Cerebellar cortex (tissue), 1 donor: ENCODE data around the gene NKX2-1.

Experiments used
- DNase-seq: peaks from one replicate; pipeline ENCODE4 v3.0.0-alpha.2; 2015; ENCODE audit warnings: low spot score

The NKX2-1 gene

DNA sequence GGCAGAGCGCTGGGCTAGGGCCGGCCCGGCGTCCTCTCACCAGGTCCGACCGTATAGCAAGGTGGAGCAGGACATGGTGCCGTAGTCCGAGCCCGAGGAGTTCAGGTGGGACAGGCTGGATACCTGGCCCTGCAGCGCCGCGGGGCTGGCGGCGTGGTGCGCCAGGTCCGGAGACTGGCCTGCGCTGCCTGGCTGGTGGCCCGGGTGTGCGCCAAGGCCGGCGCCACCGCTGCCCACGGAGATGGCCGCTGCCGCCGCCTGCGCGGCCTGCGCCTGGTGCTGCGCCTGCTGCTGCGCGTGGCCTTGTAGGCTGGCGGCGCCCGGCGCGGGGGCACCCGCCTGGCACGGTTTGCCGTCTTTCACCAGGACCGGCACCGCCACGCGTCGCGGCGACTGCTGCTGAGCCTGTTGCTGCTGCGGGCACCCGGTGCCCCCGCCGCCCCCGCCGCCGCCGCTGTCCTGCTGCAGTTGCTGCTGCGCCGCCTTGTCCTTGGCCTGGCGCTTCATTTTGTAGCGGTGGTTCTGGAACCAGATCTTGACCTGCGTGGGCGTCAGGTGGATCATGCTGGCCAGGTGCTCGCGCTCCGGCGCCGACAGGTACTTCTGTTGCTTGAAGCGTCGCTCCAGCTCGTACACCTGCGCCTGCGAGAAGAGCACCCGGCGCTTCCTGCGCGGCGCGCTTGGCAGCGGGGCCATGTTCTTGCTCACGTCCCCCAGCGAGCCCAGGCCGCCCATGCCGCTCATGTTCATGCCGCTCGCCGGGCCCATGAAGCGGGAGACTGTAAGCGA lies 2.6 kb downstream of the NKX2-1 start:
- no peak for DNase-seq

DNA sequence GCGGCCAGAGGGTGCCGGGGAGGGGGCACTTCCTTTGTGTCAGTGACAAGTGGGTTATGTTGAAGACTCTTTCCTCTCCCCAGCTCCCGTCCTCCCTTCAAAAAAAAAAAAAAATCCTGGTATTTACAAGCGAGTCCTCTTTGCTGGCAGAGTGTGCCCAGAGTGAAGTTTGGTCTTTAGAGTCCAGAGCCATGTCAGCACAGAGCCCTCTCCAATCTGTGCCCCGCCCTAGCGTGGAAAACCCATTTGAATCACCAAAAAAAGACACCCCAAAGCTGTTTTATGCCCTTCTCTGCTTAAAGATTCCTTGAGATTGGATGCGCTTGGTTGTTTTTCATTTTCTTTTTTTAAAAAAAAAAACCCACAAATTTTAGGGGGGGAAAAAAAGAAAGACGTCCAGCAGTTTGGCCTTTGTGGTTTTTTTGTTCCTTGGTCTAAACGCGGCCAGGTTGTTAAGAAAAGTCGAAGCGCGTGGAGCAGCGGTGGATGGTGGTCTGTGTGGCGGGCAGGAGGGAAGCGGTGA lies 3.3 kb downstream of the NKX2-1 start:
- no peak for DNase-seq

DNA sequence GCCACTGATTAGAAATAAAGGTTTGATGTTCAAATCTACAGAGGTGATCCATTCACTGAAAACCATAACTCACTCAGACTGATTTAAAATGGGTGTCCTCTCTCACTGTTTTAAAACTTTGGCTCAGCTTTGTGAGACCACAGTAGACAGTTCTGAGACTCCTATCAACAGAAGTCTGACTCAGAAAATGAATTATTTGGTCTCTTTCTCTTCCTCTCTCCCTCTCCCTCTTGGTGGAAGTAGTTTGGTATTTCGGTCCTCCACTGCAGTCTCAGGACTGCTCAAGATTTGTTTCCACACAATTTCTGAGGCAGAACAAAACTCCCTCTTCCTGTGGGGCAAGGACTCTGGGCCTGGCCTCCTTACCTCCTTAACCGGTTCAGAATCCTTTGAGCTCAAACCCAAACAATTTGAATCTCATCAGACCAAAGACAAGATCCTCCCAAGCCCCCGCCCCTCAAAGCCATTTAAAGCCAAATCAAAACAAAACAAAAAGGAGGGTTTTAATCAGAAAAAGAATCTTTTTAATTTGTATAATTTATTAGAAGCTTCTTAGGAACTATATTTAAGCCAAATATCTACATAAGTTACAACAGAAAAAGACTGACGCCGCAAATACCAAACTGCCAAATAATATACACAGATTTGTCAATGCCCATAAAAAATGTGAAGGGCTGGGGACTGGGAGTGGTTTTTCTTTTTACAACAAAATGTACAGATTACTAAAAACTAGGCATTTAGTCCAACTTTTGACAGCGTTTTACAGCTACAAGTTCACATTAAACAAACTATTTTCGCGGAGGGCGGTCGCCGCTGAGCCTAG lies 3.9 kb downstream of the NKX2-1 start:
- DNase-seq: no peak

DNA sequence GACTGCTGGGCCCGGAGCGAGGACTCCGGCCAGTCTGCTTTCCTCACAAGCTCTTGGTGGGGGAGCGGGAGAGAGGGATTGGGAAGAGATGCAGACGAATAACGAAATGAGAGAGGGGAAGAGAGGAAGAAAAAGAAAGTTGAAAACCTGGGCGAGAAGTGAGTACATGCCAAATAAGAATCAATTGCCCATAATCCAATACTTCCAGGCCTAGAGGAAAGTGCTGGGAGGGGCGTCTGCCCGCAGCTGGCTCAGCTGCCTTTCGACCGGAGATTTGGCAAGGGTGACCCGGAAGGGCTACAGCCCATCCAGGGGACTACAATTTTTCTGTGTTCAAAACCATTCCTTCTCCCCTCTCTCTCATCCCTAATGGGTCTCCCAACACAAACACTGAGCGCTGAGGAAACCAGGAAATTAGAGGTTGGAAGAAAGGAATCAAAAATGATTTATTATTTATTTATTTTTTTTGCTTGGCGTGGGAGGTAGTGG lies 4.9 kb downstream of the NKX2-1 start:
- DNase-seq: no peak

DNA sequence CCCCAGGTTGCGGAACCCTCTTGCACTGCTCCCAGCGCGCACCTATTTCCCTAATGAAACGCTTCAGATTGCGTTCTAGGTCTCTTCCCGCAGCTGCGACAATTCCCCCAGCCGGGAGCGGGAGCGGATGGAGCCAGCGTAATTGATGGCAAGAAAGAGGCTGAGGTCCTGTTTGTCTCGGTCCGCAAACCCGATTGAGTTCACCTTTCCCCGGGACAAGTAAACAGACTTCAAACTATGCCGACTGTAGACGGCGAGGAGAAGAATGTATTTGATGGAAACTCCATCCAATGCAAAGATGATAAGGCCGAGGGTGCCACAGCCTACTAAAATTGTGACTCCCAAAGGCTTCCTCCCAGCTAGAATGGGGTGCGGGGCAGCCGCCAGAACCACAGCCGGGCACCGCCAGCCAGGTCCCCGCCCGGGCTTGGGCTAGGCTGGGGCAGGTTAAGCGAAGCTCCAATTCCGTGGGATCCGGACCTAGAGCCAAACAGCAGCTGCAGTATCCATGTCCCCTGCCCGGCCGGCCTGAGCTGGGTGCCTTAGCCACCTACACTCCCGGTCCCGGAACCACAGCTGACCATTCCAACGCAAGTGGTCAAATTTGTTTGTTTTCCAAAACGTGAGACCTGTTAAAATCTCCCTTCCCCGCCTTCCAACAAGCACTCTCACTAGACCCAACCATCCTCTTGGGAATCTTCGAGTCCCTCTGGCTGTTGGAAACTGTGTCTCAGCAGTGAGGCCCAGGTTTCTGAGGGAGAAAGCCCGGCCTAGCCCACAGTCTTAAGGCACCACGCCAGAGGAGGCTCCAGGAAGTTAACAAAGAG lies 5.5 kb downstream of the NKX2-1 start:
- DNase-seq: no peak

DNA sequence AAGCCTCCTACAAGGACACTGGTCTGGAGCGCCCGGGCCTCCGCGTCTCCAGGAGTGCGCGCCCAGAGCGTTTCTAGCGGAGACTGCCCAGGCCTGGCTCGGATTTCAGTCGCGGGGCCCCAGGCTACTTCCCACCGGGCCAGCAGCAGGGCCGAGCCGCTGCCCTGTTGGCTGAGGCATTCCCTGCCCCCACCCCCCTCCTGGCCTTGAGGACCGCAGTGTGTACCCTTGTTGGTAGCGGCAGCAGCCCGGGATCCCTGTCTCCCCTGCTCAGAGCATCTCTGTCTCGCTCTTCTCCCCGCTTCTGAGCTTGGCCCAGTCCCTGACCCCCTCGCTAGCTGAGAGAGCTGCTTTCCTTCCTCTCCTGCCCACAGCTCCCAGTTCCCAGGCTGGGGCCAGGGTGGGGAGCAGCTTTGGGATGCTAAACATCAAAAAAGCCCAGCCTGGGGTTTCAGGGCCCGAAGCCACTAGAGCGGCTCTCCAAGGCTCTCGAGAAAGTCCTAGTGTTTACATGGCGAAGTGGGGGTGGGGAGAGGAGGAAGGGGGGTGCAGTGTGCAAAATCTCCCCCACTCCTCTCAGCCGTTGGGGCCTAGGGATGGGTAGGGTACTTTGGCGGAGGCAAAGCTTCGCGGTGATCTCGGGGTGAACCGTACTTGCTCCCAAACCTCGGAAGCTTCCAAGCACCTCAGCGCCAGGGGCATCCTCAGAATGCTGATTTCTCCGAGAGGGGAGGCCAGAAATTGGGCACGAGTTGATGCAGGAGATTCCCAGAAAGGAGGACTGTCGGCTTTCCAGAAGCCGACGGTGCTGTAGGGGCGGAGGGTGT lies 6.4 kb downstream of the NKX2-1 start:
- no peak for DNase-seq

DNA sequence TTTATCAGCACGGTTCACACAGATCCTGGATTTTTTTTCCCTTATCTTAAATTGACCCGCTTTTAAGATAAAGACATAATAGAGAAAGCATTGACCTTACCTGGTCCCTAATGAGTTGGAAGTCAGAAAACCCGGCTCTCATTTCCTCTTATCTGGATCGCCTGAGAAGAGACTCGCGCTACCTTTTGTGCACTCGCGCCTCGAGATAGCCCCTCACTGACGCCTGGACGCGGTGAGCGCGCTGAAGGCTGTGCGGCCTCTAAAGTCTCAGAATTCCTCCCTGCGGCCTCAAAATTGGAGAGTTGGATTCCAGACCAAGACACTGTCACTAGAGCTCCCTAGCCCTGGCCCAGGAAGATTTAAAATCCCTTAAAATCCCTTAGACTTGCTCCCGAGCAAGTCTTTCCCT lies 7.0 kb downstream of the NKX2-1 start:
- DNase-seq: no peak

DNA sequence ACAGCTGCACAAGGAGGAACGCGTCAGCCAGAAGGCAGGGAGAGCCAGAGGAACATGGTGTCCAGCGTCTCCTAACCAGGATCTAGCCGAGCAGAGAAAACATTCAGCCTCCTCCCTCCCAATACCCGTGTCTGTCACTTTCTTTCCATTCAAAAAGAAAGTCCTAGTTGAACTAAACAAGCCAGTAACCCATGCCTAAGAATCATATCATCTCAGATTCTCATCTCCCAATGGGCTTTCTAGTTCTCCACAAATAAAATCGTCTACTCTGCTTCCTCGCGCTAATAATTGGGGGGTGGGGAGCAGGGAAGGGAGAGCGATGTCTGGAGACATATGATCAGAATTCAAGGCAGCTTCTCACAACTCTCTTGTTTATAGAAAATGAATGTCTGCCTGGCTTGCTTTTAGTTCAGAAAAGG lies 7.4 kb downstream of the NKX2-1 start:
- DNase-seq: no peak

DNA sequence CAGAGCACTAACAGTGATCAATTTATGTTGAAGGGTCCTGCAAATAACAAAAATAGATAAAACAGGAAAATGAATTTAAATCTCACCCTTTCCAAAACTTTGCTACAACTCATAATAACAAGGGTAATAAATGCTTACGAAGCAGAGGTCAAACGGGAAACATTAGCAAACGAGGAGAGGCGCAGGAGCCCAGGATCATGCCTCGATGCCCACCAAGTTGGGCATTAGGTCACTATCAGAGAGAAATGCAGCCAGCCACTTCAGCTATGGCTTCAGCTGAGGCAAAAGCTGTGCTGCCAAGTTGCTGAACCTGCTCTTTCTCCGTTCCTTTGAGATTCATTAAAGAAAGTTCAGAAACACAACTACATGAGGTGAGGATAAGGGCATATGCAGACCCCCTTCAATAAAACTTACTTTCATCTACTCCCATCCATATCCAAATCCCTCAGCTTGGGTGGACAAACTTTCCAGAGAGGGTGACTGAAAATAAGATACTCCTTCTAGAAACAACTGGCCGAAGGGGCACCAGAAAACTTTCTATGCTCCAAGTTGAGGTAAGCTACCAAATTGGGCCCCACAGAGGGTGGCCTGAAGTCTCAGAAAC lies 7.9 kb downstream of the NKX2-1 start:
- DNase-seq: no peak

DNA sequence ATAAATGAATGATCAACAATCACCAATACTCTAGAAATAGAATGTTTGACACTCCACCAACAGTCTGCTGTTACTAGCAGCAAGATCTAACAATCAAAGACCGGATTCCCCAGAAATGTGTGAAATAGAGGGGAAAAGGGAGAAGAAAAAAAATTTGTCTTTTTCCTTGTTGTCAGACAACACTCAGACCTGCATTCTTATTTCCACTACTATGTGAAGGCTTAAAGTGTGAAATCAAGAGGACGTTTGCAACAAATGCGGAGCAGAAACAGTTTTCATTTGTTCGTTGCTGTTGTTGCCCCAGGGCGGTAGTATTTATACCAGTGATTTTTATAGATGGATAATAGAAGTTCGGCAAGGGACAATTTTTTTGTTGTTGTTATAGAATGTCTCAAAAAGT lies 9.2 kb downstream of the NKX2-1 start:
- DNase-seq: no peak

DNA sequence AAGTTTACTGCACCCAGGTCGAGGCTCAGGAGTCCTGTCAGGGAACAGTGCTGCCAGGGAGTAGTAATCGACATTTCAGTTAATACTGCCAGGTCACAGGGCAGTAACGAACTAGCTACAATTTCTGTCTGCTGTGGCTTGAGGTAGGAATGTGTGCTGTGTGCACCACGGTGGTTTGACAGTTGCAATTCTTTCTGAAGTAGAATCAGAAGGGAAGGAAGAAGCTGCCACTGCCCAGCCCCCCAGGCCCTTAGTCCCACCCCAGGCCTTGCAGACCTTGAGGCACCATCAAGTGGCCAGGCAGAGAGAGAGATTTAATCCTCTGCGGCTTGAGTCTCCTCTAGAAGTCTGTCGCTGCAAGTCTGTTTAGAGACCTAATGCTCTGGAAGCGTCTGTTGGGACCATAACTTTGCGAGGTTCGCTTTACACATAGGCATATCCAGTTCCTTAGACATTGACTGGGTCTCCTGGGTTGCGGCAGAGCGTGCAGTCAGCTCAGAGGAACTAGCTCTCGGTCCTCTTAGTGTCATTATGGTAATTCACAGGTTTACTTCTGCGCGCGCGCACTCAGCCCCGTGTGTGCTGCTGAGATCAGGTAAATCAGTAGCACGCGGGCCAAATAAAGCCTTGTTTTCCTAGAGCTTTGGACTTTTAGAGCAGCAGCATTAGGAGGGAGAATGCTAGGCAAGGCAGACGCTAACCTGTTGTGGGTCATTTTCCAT lies 9.8 kb downstream of the NKX2-1 start:
- DNase-seq: no peak

DNA sequence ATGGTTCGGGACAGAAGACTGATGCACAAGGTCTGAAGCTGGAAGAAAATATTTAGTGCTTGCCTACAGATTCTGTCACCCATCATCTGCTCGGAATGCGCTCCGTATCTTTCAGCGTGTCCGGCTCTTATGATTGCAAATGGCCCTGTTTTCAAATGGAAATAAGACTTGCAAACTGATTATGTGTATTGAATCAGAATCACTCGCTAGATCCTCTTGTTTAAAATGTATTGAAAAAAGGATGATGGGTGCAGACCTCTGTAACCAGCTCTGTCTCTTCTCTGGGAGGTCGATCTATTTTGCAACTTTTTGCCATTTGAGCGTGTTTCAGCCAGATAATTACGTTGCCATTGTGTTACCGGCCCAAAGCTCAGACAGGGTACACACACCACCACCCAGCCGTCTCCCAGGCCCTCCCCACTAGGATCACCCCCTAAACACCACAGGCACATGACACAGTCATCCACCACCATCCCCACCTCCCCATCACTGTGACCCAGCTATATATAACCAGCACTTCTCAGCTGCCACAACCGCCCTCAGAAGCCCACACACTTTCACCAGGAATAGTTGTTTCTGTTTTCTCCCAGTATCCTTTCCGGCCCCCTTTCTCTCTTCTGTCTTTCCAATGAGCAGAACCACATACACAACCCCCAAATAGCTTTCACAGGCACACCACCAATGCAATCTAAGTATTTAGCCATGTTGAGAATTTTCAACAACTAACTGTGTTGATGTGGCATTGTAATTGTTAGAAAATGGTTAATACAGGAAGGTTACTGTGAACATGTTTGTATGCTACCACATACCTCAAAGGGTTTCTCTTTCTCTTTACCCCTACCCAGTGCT lies 10.7 kb downstream of the NKX2-1 start:
- no peak for DNase-seq

DNA sequence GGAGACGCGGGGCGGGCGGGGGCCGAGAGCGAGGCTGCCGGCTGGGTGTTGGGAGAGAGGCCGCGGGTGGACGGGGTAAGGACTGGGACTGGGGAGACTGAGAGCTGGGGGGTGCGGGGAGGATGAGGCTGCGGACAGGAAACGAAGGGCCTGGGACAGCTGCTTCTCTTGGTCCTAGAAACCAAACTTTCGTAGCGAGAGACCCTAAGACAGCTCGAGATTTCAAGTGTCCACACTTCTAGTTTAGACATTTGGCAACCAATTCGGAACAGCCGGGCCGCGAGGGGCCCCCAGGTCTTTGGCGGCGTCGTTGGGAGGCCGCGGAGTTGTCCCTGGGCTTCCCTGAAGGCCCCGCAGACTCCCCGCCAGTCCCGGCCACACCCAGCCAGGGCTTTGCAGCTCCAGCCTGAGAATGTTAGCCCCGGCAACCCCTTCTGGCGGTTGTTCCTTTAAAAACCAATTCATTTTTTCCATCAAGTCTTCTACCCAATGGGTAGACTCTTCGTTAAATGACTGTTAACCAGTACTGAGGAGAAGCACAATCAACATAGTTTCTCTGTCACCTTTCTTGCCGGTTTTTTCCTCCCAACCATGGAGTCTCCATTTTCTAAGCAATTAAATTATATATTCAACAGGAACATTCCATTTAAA lies 11.5 kb downstream of the NKX2-1 start:
- DNase-seq: no peak

DNA sequence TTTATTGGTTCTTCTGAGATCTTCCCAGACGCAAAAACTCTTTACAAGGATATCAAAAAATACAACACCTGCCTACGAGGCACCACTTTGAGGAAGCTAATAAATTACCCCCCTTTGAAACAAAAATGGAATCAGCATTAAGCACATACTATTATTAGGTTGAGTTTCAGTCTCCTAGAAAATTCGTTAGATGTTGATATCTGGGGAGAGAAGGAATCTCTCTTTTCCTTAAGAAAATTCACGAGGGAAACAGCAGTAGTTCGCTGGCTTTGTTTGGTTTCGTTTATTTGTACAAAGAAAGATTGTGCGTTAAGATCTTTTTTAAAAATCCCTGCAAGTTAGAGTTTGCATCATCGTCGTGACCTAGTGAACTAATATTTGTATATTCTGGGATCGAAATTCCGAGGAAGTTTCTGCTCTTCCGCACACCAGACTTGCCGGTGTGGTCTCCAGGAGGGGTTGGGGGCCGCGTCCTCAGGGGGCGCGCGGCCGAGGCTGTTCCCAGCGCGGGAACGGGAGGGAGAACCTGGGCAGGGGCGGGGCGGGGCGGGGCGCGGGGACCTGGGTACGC lies 12.1 kb downstream of the NKX2-1 start:
- DNase-seq: no peak

DNA sequence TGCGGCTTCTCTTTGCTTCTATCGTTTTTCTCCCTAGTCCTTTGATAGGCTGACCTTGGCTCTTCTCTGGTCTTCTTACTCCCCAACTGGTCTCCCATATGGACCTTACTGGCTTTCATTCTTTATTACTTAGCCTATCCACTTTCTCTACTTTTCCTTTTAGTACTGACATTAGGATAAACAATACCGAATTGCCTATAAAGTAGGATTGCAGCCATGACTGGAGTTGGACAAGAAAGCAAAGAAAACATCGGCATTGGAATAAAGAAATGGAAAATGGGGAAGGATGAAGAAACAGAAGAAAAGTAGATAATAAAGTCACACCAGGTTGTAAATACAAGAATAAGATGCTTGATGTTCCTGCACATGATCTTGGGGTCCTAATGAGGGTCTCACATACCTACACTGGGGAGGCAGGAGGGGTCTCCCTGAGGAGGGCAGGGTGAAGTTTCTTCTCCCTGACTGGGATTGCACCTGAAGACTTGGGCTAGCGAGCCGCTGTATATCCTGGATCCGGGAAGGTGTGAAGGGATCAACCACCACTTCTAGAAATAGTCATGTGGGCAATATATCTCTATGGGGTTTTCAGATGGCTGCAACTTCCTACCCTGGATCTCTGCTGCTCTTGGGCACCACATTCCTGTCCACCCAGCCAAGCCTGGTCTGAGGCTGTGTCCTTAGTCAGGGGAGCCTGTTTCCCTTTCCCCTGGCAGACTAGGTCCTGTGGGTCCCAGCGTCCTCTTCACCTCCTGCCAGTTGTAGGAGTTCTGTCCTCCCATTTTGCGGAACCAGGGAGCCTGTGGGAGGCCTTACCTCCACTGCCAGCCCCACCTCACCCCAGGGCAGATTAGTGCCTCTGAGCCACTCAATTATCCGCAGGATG lies 13.1 kb downstream of the NKX2-1 start:
- no peak for DNase-seq

DNA sequence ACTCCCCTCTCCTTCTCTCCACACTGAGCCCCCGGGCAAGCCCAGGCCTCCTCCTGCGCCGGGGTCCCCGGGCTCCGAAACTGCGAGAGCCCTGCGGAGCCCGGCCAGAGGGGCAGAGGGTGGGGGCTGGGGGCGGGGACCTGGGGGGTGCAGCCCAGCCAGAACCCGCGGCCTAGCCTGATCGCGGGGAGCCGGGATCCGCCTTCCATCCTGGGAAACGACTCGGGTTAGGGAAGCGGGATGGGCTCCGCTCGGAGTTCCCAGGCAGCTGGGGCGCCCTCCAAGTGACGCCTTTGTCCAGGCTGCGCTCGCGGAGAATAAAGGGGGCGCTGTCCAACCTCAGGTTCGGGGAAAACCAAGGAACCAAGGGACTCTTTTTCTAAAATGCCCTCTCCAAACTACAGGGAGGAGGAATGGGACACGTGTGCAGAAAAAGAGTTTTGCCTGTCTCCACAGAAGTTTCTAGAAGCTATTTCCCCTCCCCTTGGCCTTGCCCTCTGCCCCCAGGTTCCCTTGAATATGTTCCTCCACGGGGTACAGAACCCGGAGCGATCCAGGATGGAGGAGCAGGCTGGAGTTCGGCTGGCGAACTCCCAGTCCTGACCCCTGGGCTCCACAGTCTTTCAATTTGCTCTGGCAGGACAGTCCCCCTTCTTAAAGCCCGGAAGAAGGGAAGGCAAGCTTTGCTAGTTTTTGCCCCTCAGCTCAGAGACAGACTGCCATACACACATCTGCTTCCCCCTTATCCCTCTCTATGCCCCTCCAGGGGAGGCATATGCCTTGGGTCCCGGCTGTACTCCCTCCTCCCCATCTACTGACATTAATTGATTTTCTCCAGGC lies 13.9 kb downstream of the NKX2-1 start:
- DNase-seq: no peak
